H9 (cell line): ENCODE results near the gene CYP27B1. TPM values are rescaled to one million over a fixed set of nuclear protein-coding genes. Genes with fewer than 3 reads are reported as not detected.

Experiments
- DNase-seq: peaks from one replicate; pipeline ENCODE4 v3.0.0-alpha.2; 2017
- H2AFZ ChIP-seq: one replicate; pipeline ENCODE4 v1.6.1; 2013; ENCODE audit warnings: mild to moderate bottlenecking, low read length, control low read depth, moderate library complexity
- H2AK5ac ChIP-seq: 2 replicates; pipeline ENCODE4 v1.6.1; 2013; ENCODE audit warnings: low read length, control low read depth, mixed read lengths; ENCODE audit not compliant: insufficient read length
- H2BK120ac ChIP-seq: one replicate; pipeline ENCODE4 v1.6.1; 2013; ENCODE audit warnings: low read depth, mild to moderate bottlenecking, low read length, control low read depth, inconsistent platforms; ENCODE audit not compliant: poor library complexity, severe bottlenecking
- H2BK12ac ChIP-seq: 2 replicates; pipeline ENCODE4 v1.6.1; 2013; ENCODE audit warnings: low read length, control low read depth, mixed read lengths, low read depth; ENCODE audit not compliant: insufficient read length
- H2BK15ac ChIP-seq: 2 replicates; pipeline ENCODE4 v1.6.1; 2013; ENCODE audit warnings: low read depth, low read length, control low read depth
- H2BK20ac ChIP-seq: one replicate; pipeline ENCODE4 v1.6.1; 2013; ENCODE audit warnings: low read depth, mild to moderate bottlenecking, low read length, control low read depth, inconsistent platforms; ENCODE audit not compliant: poor library complexity, severe bottlenecking
- H2BK5ac ChIP-seq: 2 replicates; pipeline ENCODE4 v1.6.1; 2013; ENCODE audit warnings: low read length, control low read depth, mixed read lengths; ENCODE audit not compliant: insufficient read length
- H3K14ac ChIP-seq: 2 replicates; pipeline ENCODE4 v1.6.1; 2013; ENCODE audit warnings: low read length, control low read depth; ENCODE audit not compliant: insufficient read depth
- H3K18ac ChIP-seq: 2 replicates; pipeline ENCODE4 v1.6.1; 2013; ENCODE audit warnings: low read depth, mild to moderate bottlenecking, mixed read lengths, low read length, control low read depth; ENCODE audit not compliant: insufficient read length
- H3K23ac ChIP-seq: 2 replicates; pipeline ENCODE4 v1.6.1; 2013; ENCODE audit warnings: low read length, control low read depth, mixed read lengths, low read depth; ENCODE audit not compliant: insufficient read length
- H3K23me2 ChIP-seq: 2 replicates; pipeline ENCODE4 v1.6.1; 2013; ENCODE audit warnings: low read depth, mild to moderate bottlenecking, mixed read lengths, low read length, control low read depth; ENCODE audit not compliant: insufficient read length, poor library complexity, severe bottlenecking
- H3K27ac ChIP-seq: 2 replicates; pipeline ENCODE4 v1.5.1; 2013; ENCODE audit warnings: low read length, control low read depth, mixed read lengths, low read depth; ENCODE audit not compliant: insufficient read length
- H3K27me3 ChIP-seq: 2 replicates; pipeline ENCODE4 v1.6.1; 2013; ENCODE audit warnings: low read length, control low read depth, inconsistent platforms; ENCODE audit not compliant: insufficient read depth
- H3K4ac ChIP-seq: 2 replicates; pipeline ENCODE4 v1.6.1; 2013; ENCODE audit warnings: low read depth, mild to moderate bottlenecking, control low read depth, inconsistent platforms, low read length, moderate library complexity
- H3K4me1 ChIP-seq: 2 replicates; pipeline ENCODE4 v1.6.1; 2013; ENCODE audit warnings: low read length, control low read depth, inconsistent platforms; ENCODE audit not compliant: insufficient read depth
- H3K4me2 ChIP-seq: 2 replicates; pipeline ENCODE4 v1.6.1; 2013; ENCODE audit warnings: low read length, control low read depth, mixed read lengths; ENCODE audit not compliant: insufficient read length, insufficient read depth
- H3K56ac ChIP-seq: 2 replicates; pipeline ENCODE4 v1.6.1; 2013; ENCODE audit warnings: low read depth, mild to moderate bottlenecking, mixed read lengths, low read length, control low read depth; ENCODE audit not compliant: insufficient read length
- H3K79me1 ChIP-seq: 2 replicates; pipeline ENCODE4 v1.6.1; 2013; ENCODE audit warnings: low read depth, mild to moderate bottlenecking, moderate library complexity, low read length, control low read depth, inconsistent platforms; ENCODE audit not compliant: insufficient read depth, poor library complexity, severe bottlenecking
- H3K79me2 ChIP-seq: 2 replicates; pipeline ENCODE4 v1.6.1; 2013; ENCODE audit warnings: low read length, control low read depth, inconsistent platforms; ENCODE audit not compliant: insufficient read depth
- H3K9ac ChIP-seq: 2 replicates; pipeline ENCODE4 v1.6.1; 2013; ENCODE audit warnings: low read length, control low read depth, mixed read lengths; ENCODE audit not compliant: insufficient read length; ENCODE audit errors: extremely low read depth
- H3K9me3 ChIP-seq: one replicate; pipeline ENCODE4 v1.6.1; 2013; ENCODE audit warnings: low read depth, low read length, inconsistent platforms; ENCODE audit not compliant: control insufficient read depth
- H3T11ph ChIP-seq: one replicate; pipeline ENCODE4 v1.6.1; 2013; ENCODE audit warnings: mild to moderate bottlenecking, low read length, control low read depth, inconsistent platforms
- H4K20me1 ChIP-seq: one replicate; pipeline ENCODE4 v1.6.1; 2013; ENCODE audit not compliant: control insufficient read depth, insufficient read length, insufficient read depth
- H4K5ac ChIP-seq: 2 replicates; pipeline ENCODE4 v1.6.1; 2013; ENCODE audit warnings: low read depth, mild to moderate bottlenecking, mixed read lengths, low read length, control low read depth; ENCODE audit not compliant: insufficient read length
- H4K8ac ChIP-seq: replicated peaks from 2 replicates; pipeline ENCODE4 v1.6.1; 2013; ENCODE audit warnings: low read length, control low read depth, mixed read lengths, low read depth; ENCODE audit not compliant: insufficient read length
- H4K91ac ChIP-seq: 2 replicates; pipeline ENCODE4 v1.6.1; 2013; ENCODE audit warnings: low read depth, mild to moderate bottlenecking, moderate library complexity, mixed read lengths, low read length, control low read depth; ENCODE audit not compliant: insufficient read length
- H3K27ac Mint-ChIP-seq, 3 experiments: 2 replicates in 2 of 3; 3 replicates in 1 of 3; pipeline ENCODE4 v1.8.0; 2020 to 2021; ENCODE audit warnings: mixed read lengths in 3 of 3, mild to moderate bottlenecking in 1 of 3, moderate library complexity in 1 of 3
- H3K27me3 Mint-ChIP-seq: 2 replicates; pipeline ENCODE4 v1.8.0; 2021; ENCODE audit warnings: low read depth, mild to moderate bottlenecking, moderate library complexity, mixed read lengths
- H3K36me3 Mint-ChIP-seq, 3 experiments: 2 replicates in 2 of 3; 3 replicates in 1 of 3; pipeline ENCODE4 v1.8.0; 2020 to 2021; ENCODE audit warnings: low read depth in 3 of 3, mixed read lengths in 3 of 3; ENCODE audit not compliant: insufficient read depth in 1 of 3
- H3K4me1 Mint-ChIP-seq, 2 experiments: 2 replicates each; pipeline ENCODE4 v1.8.0; 2020; ENCODE audit warnings: mixed read lengths in 2 of 2
- H3K4me3 Mint-ChIP-seq, 2 experiments: 2 replicates in 1 of 2; 3 replicates in 1 of 2; pipeline ENCODE4 v1.8.0; 2020 to 2021; ENCODE audit warnings: mild to moderate bottlenecking in 2 of 2, mixed read lengths in 2 of 2, moderate library complexity in 1 of 2
- H3K9me3 Mint-ChIP-seq, 2 experiments: 2 replicates in 1 of 2; 3 replicates in 1 of 2; pipeline ENCODE4 v1.8.0; 2020; ENCODE audit warnings: mild to moderate bottlenecking in 2 of 2, mixed read lengths in 2 of 2, moderate library complexity in 1 of 2
- CTCF ChIP-seq: fragments of 200-600 bp; sonication (generic); conservative IDR thresholded peaks from 3 replicates; pipeline ENCODE4 v1.8.0; 2021; ENCODE audit warnings: antibody characterized with exemption, mild to moderate bottlenecking
- WGBS: extraction: QIAGEN DNeasy Blood & Tissue Kit; methylation state at CpG from one replicate; pipeline ENCODE4 v1.1.7; 2013; ENCODE audit warnings: missing lambda C conversion rate, low lambda C conversion rate, mixed read lengths; ENCODE audit not compliant: insufficient read length; ENCODE audit errors: extremely low coverage; 5-methylcytosine and 5-hydroxymethylcytosine counted together
- total RNA-seq: library from RNA; stranded (reverse); gene quantifications from 2 replicates; pipeline ENCODE4 v1.2.1, GENCODE V29; 2021

Gene CYP27B1
- total RNA-seq, 1 experiment from 2014 or later: 6.1 TPM

GRCh38 chr12:57782243-57782607, 15.3 kb upstream of the CYP27B1 start:
- peak overlapping the region; percentile 100; a peak in 4 of 5 replicates for H3K4me3 Mint-ChIP-seq
- Histone ChIP-seq H2BK15ac (no peak overlapping the region), H3K23me2 (peaks cover 5% of the 10 kb centered on the region), H3K27me3 (no peaks in the 10 kb centered on the region), H2AFZ (no peak overlapping the region), H3K18ac (no peak overlapping the region), H3K9ac (no peak overlapping the region), H3K56ac (no peak overlapping the region), H3T11ph (no peak overlapping the region), H3K4me2 (no peak overlapping the region), H3K4ac (no peak overlapping the region), H2BK12ac (no peak overlapping the region), H4K91ac (no peak overlapping the region), H3K4me1 (no peaks in the 10 kb centered on the region), H3K23ac (no peak overlapping the region), H3K14ac (no peak overlapping the region), H2BK120ac (no peak overlapping the region), H2BK5ac (no peak overlapping the region), H4K8ac (no peak overlapping the region), H4K5ac (no peak overlapping the region), H2AK5ac (no peak overlapping the region), H4K20me1 (no peaks in the 10 kb centered on the region), H2BK20ac (no peak overlapping the region), H3K79me2 (no peaks in the 10 kb centered on the region; the same call in 1 of the 2 replicates), H3K79me1 (no peaks in the 10 kb centered on the region), H3K9me3 (no peaks in the 10 kb centered on the region), H3K27ac (no peak overlapping the region)
- peaks cover 4 to 7% of the 10 kb centered on the region in 2 experiments for H3K4me1 Mint-ChIP-seq
- no CpG with 5 or more reads among the region's 4 CpGs for WGBS
- peaks cover 0 to 3% of the 10 kb centered on the region in 2 experiments; a peak in 2 of 5 replicates for H3K9me3 Mint-ChIP-seq
- H3K27ac Mint-ChIP-seq: no peak overlapping the region
- DNase-seq: no peak
- no peaks in the 10 kb centered on the region for H3K27me3 Mint-ChIP-seq
- TF ChIP-seq CTCF: no peak
- peaks cover 16 to 30% (median 18%) of the 10 kb centered on the region in 3 experiments for H3K36me3 Mint-ChIP-seq
